ENCODE measurements around the gene SGK1.

- TF ChIP-seq CTCF (IDR thresholded peaks at IDR 0.05) (no peak), RNF2 (IDR thresholded peaks at IDR 0.05; ENCODE audit: borderline replicate concordance, low read depth) (no peak), EP300 (IDR thresholded peaks at IDR 0.05) (no peak), NFE2L2 (conservative IDR thresholded peaks at IDR 0.05; ENCODE audit: low read length) (no peak), REST (IDR thresholded peaks at IDR 0.05) (no peak), POLR2AphosphoS2 (conservative IDR thresholded peaks at IDR 0.05; ENCODE audit: low read length) (no peak), RCOR1 (IDR thresholded peaks at IDR 0.05; ENCODE audit: low read depth, low read length) (no peak), POLR2A (IDR thresholded peaks at IDR 0.05; ENCODE audit: low read length) (no peak), PBX3 (IDR thresholded peaks at IDR 0.05) (no peak), KDM5A (IDR thresholded peaks at IDR 0.05) (no peak), ESRRA (IDR thresholded peaks at IDR 0.05; ENCODE audit: borderline replicate concordance, low read length) (no peak), ZFP36 (IDR thresholded peaks at IDR 0.05; ENCODE audit: borderline replicate concordance, partially characterized antibody) (no peak), HOXA7 (CRISPR knock-in tag; IDR thresholded peaks at IDR 0.05) (no peak), MAX (IDR thresholded peaks at IDR 0.05) (no peak)
Measured at GRCh38 chr6:134172020-134172705, 145.7 kb downstream of the SGK1 start.
